CD4-positive, CD25-positive, alpha-beta regulatory T cell (primary cell): ENCODE data around the gene KIF2A. TPM values are rescaled to one million over a fixed set of nuclear protein-coding genes. Genes with fewer than 3 reads are reported as not detected.
A peak's percentile ranks its signal among the peaks of the same experiment; 100 is the strongest.

Source experiments
- ATAC-seq, 2 donors: fragments of 150-1000 bp; cut with Tn5 transposase; one replicate each; pipeline ENCODE4 v1.10.0; 2021; ENCODE audit warnings: low read depth in 2 of 2, moderate number of reproducible peaks in 2 of 2, moderate library complexity in 1 of 2
- DNase-seq, 3 donors: peaks; one replicate each; pipeline versions ENCODE4 v3.0.0 to v3.0.0-alpha.2; 2012 to 2022; ENCODE audit warnings: mixed read lengths in 1 of 3
- H3K27ac ChIP-seq: one replicate; pipeline ENCODE4 v1.7.0; 2013; ENCODE audit warnings: mild to moderate bottlenecking, low read length; ENCODE audit not compliant: insufficient read depth, poor library complexity, severe bottlenecking
- H3K27me3 ChIP-seq: one replicate; pipeline ENCODE4 v1.7.0; 2013; ENCODE audit warnings: low read length; ENCODE audit not compliant: control insufficient read depth, insufficient read depth
- H3K36me3 ChIP-seq: one replicate; pipeline ENCODE4 v1.7.0; 2013; ENCODE audit warnings: mild to moderate bottlenecking, low read length, moderate library complexity; ENCODE audit not compliant: control insufficient read depth, insufficient read depth
- H3K4me1 ChIP-seq: 2 replicates; pipeline ENCODE4 v1.7.0; 2013; ENCODE audit warnings: mild to moderate bottlenecking, low read length; ENCODE audit not compliant: insufficient read depth, control insufficient read depth, poor library complexity, severe bottlenecking
- H3K4me3 ChIP-seq: one replicate; pipeline ENCODE4 v1.7.0; 2013; ENCODE audit warnings: low read depth, mild to moderate bottlenecking, low read length, moderate library complexity
- H3K9me3 ChIP-seq, 2 experiments: 1 replicate in 1 of 2; 2 replicates in 1 of 2; pipeline ENCODE4 v1.7.0; 2013; ENCODE audit warnings: low read length in 2 of 2, mild to moderate bottlenecking in 1 of 2, moderate library complexity in 1 of 2; ENCODE audit not compliant: control insufficient read depth in 2 of 2
- H3K27ac Mint-ChIP-seq, 3 donors: one replicate each; pipeline ENCODE4 v1.8.0; 2020 to 2022; ENCODE audit warnings: mild to moderate bottlenecking in 3 of 3, mixed read lengths in 3 of 3, moderate library complexity in 2 of 3
- H3K27me3 Mint-ChIP-seq: one replicate; pipeline ENCODE4 v1.8.0; 2022; ENCODE audit warnings: mild to moderate bottlenecking, mixed read lengths
- H3K36me3 Mint-ChIP-seq: one replicate; pipeline ENCODE4 v1.8.0; 2020; ENCODE audit warnings: mixed read lengths
- H3K4me1 Mint-ChIP-seq, 4 donors: one replicate each; pipeline ENCODE4 v1.8.0; 2020 to 2022; ENCODE audit warnings: mixed read lengths in 4 of 4, mild to moderate bottlenecking in 1 of 4
- H3K4me3 Mint-ChIP-seq, 4 donors: one replicate each; pipeline ENCODE4 v1.8.0; 2020 to 2022; ENCODE audit warnings: mild to moderate bottlenecking in 4 of 4, mixed read lengths in 4 of 4, moderate library complexity in 3 of 4
- H3K9me3 Mint-ChIP-seq, 7 donors: one replicate each; pipeline ENCODE4 v1.8.0; 2020 to 2022; ENCODE audit warnings: mixed read lengths in 7 of 7, mild to moderate bottlenecking in 3 of 7, moderate library complexity in 2 of 7
- polyA plus RNA-seq, 4 donors: library from polyadenylated mRNA; unstranded; fragments of 300-500 nt; fragmentation: Illumina TruSeq; gene quantifications; one replicate each; pipeline ENCODE4 v1.2.3, GENCODE V29; 2021
- total RNA-seq: library from RNA; stranded (reverse); gene quantifications from one replicate; pipeline ENCODE4 v1.2.3, GENCODE V29; 2022

KIF2A gene
- total and polyA plus RNA-seq, 5 donors from 2014 or later: 114 to 191 (median 172) TPM

DNA sequence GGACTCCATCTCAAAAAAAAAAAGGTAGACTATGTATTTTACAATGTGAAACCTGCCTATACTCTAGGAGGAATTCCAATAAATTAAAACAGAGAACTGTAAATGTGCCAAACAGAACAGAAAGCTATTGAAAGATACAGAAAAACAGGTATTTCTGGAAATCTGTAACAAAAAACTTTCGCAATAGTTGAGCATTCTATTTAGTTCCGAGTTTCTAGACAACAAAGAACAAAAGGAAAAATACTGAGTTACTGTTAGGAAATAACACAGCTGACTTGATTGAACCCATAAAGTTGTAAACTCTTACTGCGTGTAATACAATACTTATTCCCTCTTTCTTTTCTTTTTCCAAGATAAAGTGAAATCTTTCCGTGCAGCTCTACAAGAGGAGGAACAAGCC lies 79.1 kb downstream of the KIF2A start:
- Histone ChIP-seq H3K36me3 (peaks cover 81% of the 10 kb centered on the region), H3K9me3 (no peaks in the 10 kb centered on the region), H3K27me3 (no peaks in the 10 kb centered on the region), H3K4me3 (no peak overlapping the region), H3K4me1 (no peaks in the 10 kb centered on the region), H3K27ac (no peak overlapping the region)
- no peak overlapping the region for H3K27ac Mint-ChIP-seq
- ATAC-seq: no peak
- H3K36me3 Mint-ChIP-seq: peaks cover 29% of the 10 kb centered on the region
- H3K9me3 Mint-ChIP-seq: no peaks in the 10 kb centered on the region
- no peak overlapping the region for H3K4me3 Mint-ChIP-seq
- H3K4me1 Mint-ChIP-seq: peaks cover under 1 to 8% (median 4%) of the 10 kb centered on the region in 4 donors
- no peaks in the 10 kb centered on the region for H3K27me3 Mint-ChIP-seq
- no peak for DNase-seq

DNA sequence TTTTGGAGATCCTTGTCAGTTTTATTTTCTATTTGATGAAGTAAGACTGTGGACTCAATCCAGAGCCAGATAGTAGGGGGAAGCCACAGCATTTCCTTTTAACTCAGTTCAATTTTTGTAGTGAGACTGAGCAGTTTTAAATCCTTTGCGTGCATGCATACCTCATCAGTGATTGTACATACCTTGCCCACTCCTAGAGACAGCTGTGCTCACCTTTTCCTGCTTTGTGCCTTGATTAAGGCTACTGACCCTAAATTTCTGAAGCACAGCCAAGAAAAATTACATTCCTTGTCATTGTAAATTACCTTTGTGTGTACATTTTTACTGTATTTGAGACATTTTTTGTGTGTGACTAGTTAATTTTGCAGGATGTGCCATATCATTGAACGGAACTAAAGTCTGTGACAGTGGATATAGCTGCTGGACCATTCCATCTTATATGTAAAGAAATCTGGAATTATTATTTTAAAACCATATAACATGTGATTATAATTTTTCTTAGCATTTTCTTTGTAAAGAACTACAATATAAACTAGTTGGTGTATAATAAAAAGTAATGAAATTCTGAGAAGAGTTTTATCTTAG lies 79.9 kb downstream of the KIF2A start:
- H3K36me3 ChIP-seq: peaks cover 80% of the 10 kb centered on the region
- no peak overlapping the region for H3K27ac ChIP-seq
- Mint-ChIP-seq H3K36me3 (peaks cover 21% of the 10 kb centered on the region), H3K27me3 (no peaks in the 10 kb centered on the region), H3K9me3 (no peaks in the 10 kb centered on the region), H3K4me1 (peaks cover 5 to 10% (median 8%) of the 10 kb centered on the region in 4 donors), H3K4me3 (no peak overlapping the region), H3K27ac (no peak overlapping the region)
- H3K27me3 ChIP-seq: no peaks in the 10 kb centered on the region
- DNase-seq (no peak), ATAC-seq (no peak)
- no peaks in the 10 kb centered on the region for H3K9me3 ChIP-seq
- no peaks in the 10 kb centered on the region for H3K4me1 ChIP-seq
- no peak overlapping the region for H3K4me3 ChIP-seq

DNA sequence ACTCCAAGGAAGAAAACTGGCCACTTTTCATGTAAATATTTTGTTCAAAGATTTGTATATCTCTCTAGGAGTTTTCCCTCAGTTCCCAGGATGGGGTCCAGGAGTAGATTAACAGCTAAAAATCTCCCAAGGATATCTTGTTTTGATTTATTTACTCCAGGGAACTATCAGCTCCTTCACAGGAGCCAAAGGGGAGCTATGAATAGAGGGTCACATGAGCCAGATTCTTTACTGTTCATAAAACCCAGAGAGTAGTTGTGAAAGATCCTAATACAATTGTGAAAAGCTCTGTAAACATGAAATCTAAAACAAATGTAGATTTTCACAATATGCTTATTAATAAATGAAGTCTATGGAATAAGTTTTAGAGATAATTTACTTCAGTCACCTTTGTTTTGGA lies 80.8 kb downstream of the KIF2A start:
- Histone ChIP-seq H3K27me3 (no peaks in the 10 kb centered on the region), H3K36me3 (peaks cover 78% of the 10 kb centered on the region), H3K27ac (no peak overlapping the region), H3K9me3 (no peaks in the 10 kb centered on the region), H3K4me3 (no peak overlapping the region), H3K4me1 (no peaks in the 10 kb centered on the region)
- H3K4me1 Mint-ChIP-seq: peaks cover 5 to 12% (median 8%) of the 10 kb centered on the region in 4 donors
- H3K4me3 Mint-ChIP-seq: no peak overlapping the region
- no peaks in the 10 kb centered on the region for H3K27me3 Mint-ChIP-seq
- no peak for ATAC-seq
- H3K9me3 Mint-ChIP-seq: no peaks in the 10 kb centered on the region
- peak overlapping the region in 1 of 3 donors; percentile 9 for H3K27ac Mint-ChIP-seq
- peaks cover 20% of the 10 kb centered on the region for H3K36me3 Mint-ChIP-seq
- no peak for DNase-seq

DNA sequence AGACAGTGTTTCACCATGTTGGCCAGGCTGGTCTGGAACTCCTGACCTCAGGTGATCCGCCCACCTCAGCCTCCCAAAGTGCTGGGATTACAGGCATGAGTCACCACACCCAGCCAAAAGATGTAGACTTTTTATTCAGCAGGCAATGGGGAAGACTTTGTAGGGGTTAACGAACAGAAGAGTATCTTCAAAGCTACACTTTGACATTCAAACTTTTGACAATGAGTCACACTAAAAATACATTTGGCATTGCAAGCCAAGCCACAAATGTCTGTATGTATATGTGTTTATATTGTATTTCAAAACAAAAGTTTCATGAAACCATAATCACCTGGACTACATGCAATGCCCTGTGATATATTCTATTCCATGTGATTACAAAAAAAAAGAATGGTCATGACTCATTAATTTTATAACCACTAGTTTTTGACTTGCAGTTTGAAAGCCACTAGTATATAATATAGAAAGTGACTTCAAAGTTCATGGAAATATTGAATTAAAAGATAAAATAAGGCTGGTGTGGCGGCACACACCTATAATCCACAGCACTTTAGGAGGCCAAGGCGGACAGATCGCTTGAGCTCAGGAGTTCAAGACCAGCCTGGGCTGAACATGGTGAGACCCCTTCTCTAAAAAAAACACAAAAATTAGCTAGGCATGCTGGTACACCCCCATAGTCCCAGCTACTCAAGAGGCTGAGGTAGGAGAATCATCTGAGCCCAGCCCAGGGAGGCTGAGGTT lies 89.4 kb downstream of the KIF2A start:
- Histone ChIP-seq H3K27me3 (no peaks in the 10 kb centered on the region), H3K36me3 (peaks cover 64% of the 10 kb centered on the region), H3K4me1 (no peaks in the 10 kb centered on the region), H3K9me3 (no peaks in the 10 kb centered on the region), H3K4me3 (no peak overlapping the region), H3K27ac (no peak overlapping the region)
- H3K27ac Mint-ChIP-seq: peak overlapping the region in 2 of 3 donors; percentile 25 to 38
- no peaks in the 10 kb centered on the region for H3K27me3 Mint-ChIP-seq
- H3K4me1 Mint-ChIP-seq: peaks cover 9 to 30% (median 13%) of the 10 kb centered on the region in 4 donors
- H3K36me3 Mint-ChIP-seq: peaks cover 38% of the 10 kb centered on the region
- ATAC-seq: no peak
- no peak for DNase-seq
- H3K4me3 Mint-ChIP-seq: peak overlapping the region in 1 of 4 donors; percentile 4
- H3K9me3 Mint-ChIP-seq: no peaks in the 10 kb centered on the region

DNA sequence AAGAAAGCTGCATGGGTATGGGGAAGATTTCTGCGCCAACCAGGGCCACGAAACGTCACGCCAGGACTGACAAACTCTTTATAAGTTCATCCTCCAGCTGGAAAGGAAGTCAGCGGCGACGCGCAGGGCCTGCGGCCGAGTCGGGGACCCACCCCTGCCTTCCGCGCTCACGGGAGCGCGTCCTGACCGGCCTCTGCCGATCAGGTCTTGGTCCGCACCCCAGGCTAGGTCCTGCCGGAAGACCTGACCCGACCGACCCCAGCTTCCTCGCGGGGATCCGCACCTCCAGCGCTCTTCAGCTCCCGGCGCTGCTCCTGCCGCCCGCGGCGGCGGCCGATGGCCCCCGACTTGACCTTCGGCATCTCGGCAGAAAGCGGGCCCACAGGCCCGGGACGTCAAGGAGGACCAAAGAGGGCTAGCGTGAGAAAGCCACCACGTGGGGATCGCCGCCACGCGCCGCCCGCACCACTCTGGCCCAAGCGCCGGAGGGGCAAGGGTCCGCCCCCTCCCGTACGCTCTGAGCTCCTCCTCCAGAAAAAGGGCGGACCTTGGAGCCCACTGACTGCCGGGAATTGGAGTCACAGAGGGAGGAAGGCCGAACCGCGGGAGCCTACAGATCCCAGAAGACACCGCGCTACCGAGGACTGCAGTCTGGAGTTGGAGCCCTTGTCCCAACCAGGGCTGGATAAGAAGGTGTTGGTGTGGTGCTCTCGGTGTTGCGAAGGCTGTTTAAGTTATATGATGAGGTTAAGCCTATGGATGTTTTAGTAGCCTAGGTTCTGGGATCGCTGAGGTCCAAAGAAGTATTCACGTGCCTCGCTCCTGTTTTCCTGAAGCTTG lies 97.6 kb downstream of the KIF2A start, which contains the start of gene DIMT1:
DIMT1 (minus strand) TSS at position 495 of the 840 bp plus-strand sequence; CDS start at position 362, 133 bp downstream.
- Histone ChIP-seq H3K27ac (peak within 1 kb of the TSS; percentile 92), H3K4me1 (peaks cover 21% of the 10 kb centered on the region), H3K27me3 (no peaks in the 10 kb centered on the region), H3K9me3 (no peaks in the 10 kb centered on the region), H3K36me3 (peaks cover 18% of the 10 kb centered on the region), H3K4me3 (peak within 1 kb of the TSS; percentile 96)
- H3K36me3 Mint-ChIP-seq: peaks cover 3% of the 10 kb centered on the region
- DNase-seq (peak; percentile 89 to 98 (median 90)), ATAC-seq (peak; percentile 98 to 99)
- peak within 1 kb of the TSS; percentile 95 to 98 (median 96) for H3K27ac Mint-ChIP-seq
- peaks cover 0 to 1% (median 0%) of the 10 kb centered on the region in 7 donors for H3K9me3 Mint-ChIP-seq
- H3K4me1 Mint-ChIP-seq: peaks cover 13 to 36% (median 25%) of the 10 kb centered on the region in 4 donors
- peak within 1 kb of the TSS; percentile 92 to 100 (median 97) for H3K4me3 Mint-ChIP-seq
- peaks cover 4% of the 10 kb centered on the region for H3K27me3 Mint-ChIP-seq

DNA sequence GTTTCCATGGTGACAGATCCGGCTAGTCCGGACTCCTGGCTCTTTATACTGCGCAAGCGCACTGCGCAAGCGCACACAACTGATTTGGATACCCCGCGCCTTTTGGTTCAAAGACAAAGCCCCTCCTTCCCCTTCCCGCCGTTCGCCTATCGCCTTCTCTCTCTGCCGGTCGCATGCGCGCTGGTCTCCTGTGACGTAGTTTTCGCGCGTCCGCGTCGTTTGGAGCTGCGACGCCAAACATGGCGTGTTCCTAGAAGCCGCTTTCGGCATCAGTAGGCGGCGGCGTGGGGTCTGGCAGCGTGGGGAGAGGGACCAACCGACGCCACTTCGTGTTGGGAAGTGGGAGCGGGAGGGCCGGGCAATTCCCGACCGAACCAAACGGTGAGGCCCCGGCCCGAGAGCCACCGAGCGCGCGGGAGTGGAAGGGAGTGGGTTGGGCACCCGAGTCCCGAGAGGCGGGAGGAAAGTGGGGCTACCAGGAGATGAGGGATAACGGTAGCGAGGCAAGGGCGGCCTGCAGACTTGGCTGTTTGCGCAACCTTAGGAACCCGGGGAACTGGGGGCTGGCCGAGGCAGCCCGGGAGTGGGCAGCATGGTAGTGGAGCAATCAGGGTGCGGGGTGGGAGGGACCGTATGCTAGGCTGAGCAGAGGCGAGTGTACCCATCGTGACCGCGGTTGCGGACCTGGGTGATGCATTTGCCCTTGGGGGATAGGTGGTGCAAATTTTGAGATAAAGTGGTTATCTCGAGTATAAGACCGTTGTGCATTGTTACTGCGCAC lies 106.7 kb downstream of the KIF2A start, which contains the start of gene IPO11:
IPO11 (plus strand) TSS at position 215 of the 781 bp plus-strand sequence. CDS start 24,517 bp downstream, outside the sequence.
- peak within 1 kb of the TSS; percentile 95 for H3K4me3 ChIP-seq
- H3K9me3 Mint-ChIP-seq: peaks cover 0 to 1% (median 0%) of the 10 kb centered on the region in 7 donors
- H3K27ac Mint-ChIP-seq: peak within 1 kb of the TSS; percentile 90 to 93 (median 92)
- peaks cover 18 to 29% (median 23%) of the 10 kb centered on the region in 4 donors for H3K4me1 Mint-ChIP-seq
- DNase-seq (peak; percentile 98 to 99 (median 98)), ATAC-seq (peak; percentile 88 to 90)
- H3K4me1 ChIP-seq: peaks cover 17% of the 10 kb centered on the region
- peak within 1 kb of the TSS; percentile 65 for H3K27ac ChIP-seq
- peaks cover 4% of the 10 kb centered on the region for H3K36me3 Mint-ChIP-seq
- H3K36me3 ChIP-seq: peaks cover 3% of the 10 kb centered on the region
- peaks cover 5% of the 10 kb centered on the region for H3K27me3 Mint-ChIP-seq
- H3K27me3 ChIP-seq: no peaks in the 10 kb centered on the region
- no peaks in the 10 kb centered on the region for H3K9me3 ChIP-seq
- H3K4me3 Mint-ChIP-seq: peak within 1 kb of the TSS; percentile 88 to 96 (median 94)

DNA sequence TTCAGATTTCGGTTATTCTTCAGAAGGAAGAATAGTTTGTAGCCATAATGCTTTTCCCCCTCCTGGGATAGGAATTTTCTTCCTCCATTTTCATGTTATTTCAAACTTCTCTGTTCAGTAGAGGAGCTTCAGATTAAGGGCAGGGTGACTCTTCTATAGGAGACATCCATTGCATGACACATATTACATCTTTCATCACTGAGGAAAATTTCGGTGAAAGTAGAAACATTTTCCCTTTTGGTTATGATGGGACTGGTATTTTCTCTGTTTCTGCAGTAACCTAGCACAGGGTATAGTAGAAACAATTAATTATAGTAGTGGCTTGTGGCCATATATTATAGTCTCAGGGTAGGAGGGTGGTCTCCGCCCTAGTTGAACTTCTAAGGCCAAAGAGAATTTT lies 107.7 kb downstream of the KIF2A start:
- H3K4me1 ChIP-seq: peaks cover 17% of the 10 kb centered on the region
- H3K27ac ChIP-seq: no peak overlapping the region
- DNase-seq (no peak), ATAC-seq (no peak)
- peaks cover 3% of the 10 kb centered on the region for H3K36me3 ChIP-seq
- Mint-ChIP-seq H3K4me1 (peaks cover 19 to 29% (median 26%) of the 10 kb centered on the region in 4 donors), H3K27ac (peak overlapping the region; percentile 90 to 92 (median 91)), H3K4me3 (peak overlapping the region; percentile 88 to 96 (median 94)), H3K9me3 (peaks cover 0 to 1% (median 0%) of the 10 kb centered on the region in 7 donors), H3K27me3 (peaks cover 5% of the 10 kb centered on the region), H3K36me3 (peaks cover 4% of the 10 kb centered on the region)
- H3K4me3 ChIP-seq: peak overlapping the region; percentile 95
- H3K9me3 ChIP-seq: no peaks in the 10 kb centered on the region
- no peaks in the 10 kb centered on the region for H3K27me3 ChIP-seq
